ENCODE data around the gene PRX.
"Not testable (repeated sequence)": the region's sequence is repeated elsewhere in the genome, so short reads cannot be mapped to it uniquely, and the experiment has no call there.

Gene PRX

GRCh38 chr19:40441719-40442253, 28.6 kb upstream of the PRX start:
- DNase-seq (ENCODE audit: low read depth in 2 of 2): no peak

- no peak for DNase-seq (ENCODE audit: low read depth in 2 of 2)
Measured at GRCh38 chr19:40438284-40438683, 25.1 kb upstream of the PRX start.

- DNase-seq (ENCODE audit: low read depth in 2 of 2): no peak
Measured at GRCh38 chr19:40433391-40434216, 20.4 kb upstream of the PRX start.

- DNase-seq (ENCODE audit: low read depth in 2 of 2): not testable (repeated sequence)
Measured at GRCh38 chr19:40432760-40433159, 19.6 kb upstream of the PRX start.

- DNase-seq (ENCODE audit: low read depth in 2 of 2): no peak
Measured at GRCh38 chr19:40431698-40432097, 18.5 kb upstream of the PRX start.

GRCh38 chr19:40430242-40430641, 17.1 kb upstream of the PRX start:
- DNase-seq (ENCODE audit: low read depth in 2 of 2): not testable (repeated sequence)

- not testable (repeated sequence) for DNase-seq (ENCODE audit: low read depth in 2 of 2)
Measured at GRCh38 chr19:40428197-40428596, 15.0 kb upstream of the PRX start.

GRCh38 chr19:40425450-40426287, 12.5 kb upstream of the PRX start, which contains the start of gene SERTAD1:
TSS of gene SERTAD1 (minus strand) at chr19:40425992. CDS start at chr19:40423546, 2,446 bp downstream.
- DNase-seq (ENCODE audit: low read depth in 2 of 2): peak; percentile 100

- no peak for DNase-seq (ENCODE audit: low read depth in 2 of 2)
Measured at GRCh38 chr19:40424637-40425449, 11.7 kb upstream of the PRX start.

- no peak for DNase-seq (ENCODE audit: low read depth in 2 of 2)
Measured at GRCh38 chr19:40423938-40424337, 10.8 kb upstream of the PRX start.

GRCh38 chr19:40422748-40423566, 9.8 kb upstream of the PRX start:
- no peak for DNase-seq (ENCODE audit: low read depth in 2 of 2)

- DNase-seq (ENCODE audit: low read depth in 2 of 2): no peak
Measured at GRCh38 chr19:40421993-40422747, 9.0 kb upstream of the PRX start.

- DNase-seq (ENCODE audit: low read depth in 2 of 2): no peak
Measured at GRCh38 chr19:40420766-40421765, 7.9 kb upstream of the PRX start.

GRCh38 chr19:40420451-40420765, 7.2 kb upstream of the PRX start:
- no peak for DNase-seq (ENCODE audit: low read depth in 2 of 2)

- DNase-seq (ENCODE audit: low read depth in 2 of 2): no peak
Measured at GRCh38 chr19:40419780-40420179, 6.6 kb upstream of the PRX start.

- no peak for DNase-seq (ENCODE audit: low read depth in 2 of 2)
Measured at GRCh38 chr19:40419066-40419612, 6.0 kb upstream of the PRX start.

- no peak for DNase-seq (ENCODE audit: low read depth in 2 of 2)
Measured at GRCh38 chr19:40418040-40418439, 4.9 kb upstream of the PRX start.

GRCh38 chr19:40417643-40417981, 4.4 kb upstream of the PRX start:
- DNase-seq (ENCODE audit: low read depth in 2 of 2): no peak

Data from activated CD8-positive, alpha-beta memory T cell treated with anti-CD3 and anti-CD28 coated beads for 4 hours (primary cell).